PC-3 (cell line): ENCODE measurements around the gene PRSS48. TPM values are rescaled to one million over a fixed set of nuclear protein-coding genes. Genes with fewer than 3 reads are reported as not detected.
A peak's percentile ranks its signal among the peaks of the same experiment; 100 is the strongest.

Experiments
- ATAC-seq: fragments of 200-7000 bp; cut with Tn5 transposase; 2 replicates; pipeline ENCODE4 v1.9.1; 2020; ENCODE audit warnings: mild to moderate bottlenecking, moderate library complexity
- BruUV-seq: library from RNA; stranded (reverse); fragments of 400-500 nt; replicated peaks from 2 replicates; lab custom pipeline; 2021; lab: Mats Ljungman, UMichigan
- CTCF ChIA-PET: fragments of 300-600 bp; sonication (Branson Sonifier 250); formaldehyde crosslinking; loops from one replicate; lab custom pipeline; 2022; ENCODE audit warnings: antibody characterized with exemption; lab: Charles Lee
- POLR2A ChIA-PET: fragments of 300-600 bp; sonication (Branson Sonifier 250); formaldehyde crosslinking; loops from one replicate; lab custom pipeline; 2022; ENCODE audit warnings: antibody characterized with exemption; ENCODE audit not compliant: unreplicated experiment; lab: Charles Lee
- DNase-seq: peaks from one replicate; pipeline ENCODE4 v3.0.0-alpha.2; 2015
- H2AFZ ChIP-seq: fragments of 300-600 bp; sonication (generic); 2 replicates; pipeline ENCODE4 v1.6.0; 2016; ENCODE audit warnings: antibody characterized with exemption, low read length
- H3F3A ChIP-seq: fragments of 300-600 bp; sonication (generic); one replicate; pipeline ENCODE4 v1.6.0; 2017; ENCODE audit warnings: antibody characterized with exemption, low read length, control low read depth, mild to moderate bottlenecking; ENCODE audit not compliant: unreplicated experiment
- H3K27ac ChIP-seq: fragments of 300-600 bp; sonication (generic); 2 replicates; pipeline ENCODE4 v1.5.1; 2016; ENCODE audit warnings: mild to moderate bottlenecking, low read length
- H3K27me3 ChIP-seq: fragments of 300-600 bp; sonication (generic); 2 replicates; pipeline ENCODE4 v1.6.1; 2016; ENCODE audit warnings: low read length, mixed read lengths
- H3K36me3 ChIP-seq: fragments of 300-600 bp; sonication (generic); 2 replicates; pipeline ENCODE4 v1.6.1; 2016; ENCODE audit warnings: low read depth, mixed run types, low read length, mixed read lengths
- H3K4me1 ChIP-seq: fragments of 300-600 bp; sonication (generic); 2 replicates; pipeline ENCODE4 v1.5.1; 2016; ENCODE audit warnings: low read length; ENCODE audit not compliant: insufficient read depth
- H3K4me2 ChIP-seq: fragments of 300-600 bp; sonication (generic); 2 replicates; pipeline ENCODE4 v1.6.0; 2016; ENCODE audit warnings: low read length
- H3K4me3 ChIP-seq: fragments of 300-600 bp; sonication (generic); 2 replicates; pipeline ENCODE4 v1.5.1; 2016; ENCODE audit warnings: mild to moderate bottlenecking, low read length, mixed read lengths
- H3K79me2 ChIP-seq: fragments of 300-600 bp; sonication (generic); 2 replicates; pipeline ENCODE4 v1.6.1; 2017; ENCODE audit warnings: low read length, mixed read lengths
- H3K9ac ChIP-seq: fragments of 300-600 bp; sonication (generic); 2 replicates; pipeline ENCODE4 v1.6.0; 2016; ENCODE audit warnings: mild to moderate bottlenecking, low read length
- H3K9me2 ChIP-seq: fragments of 300-600 bp; sonication (generic); replicated peaks from 2 replicates; pipeline ENCODE4 v1.6.1; 2016; ENCODE audit warnings: mixed run types, low read length, mixed read lengths
- H3K9me3 ChIP-seq: fragments of 300-600 bp; sonication (generic); 2 replicates; pipeline ENCODE4 v1.6.1; 2016; ENCODE audit warnings: low read length, mixed read lengths
- H4K20me1 ChIP-seq: fragments of 300-600 bp; sonication (generic); 2 replicates; pipeline ENCODE4 v1.6.1; 2016; ENCODE audit warnings: low read length, mixed read lengths
- CTCF ChIP-seq: fragments of 300-600 bp; sonication (generic); conservative IDR thresholded peaks from 2 replicates; pipeline ENCODE4 v1.5.1; 2017; ENCODE audit warnings: antibody characterized with exemption, low read depth, mild to moderate bottlenecking, low read length
- EZH2 ChIP-seq: fragments of 300-600 bp; sonication (generic); IDR thresholded peaks from one replicate; pipeline ENCODE4 v1.6.1; 2017; ENCODE audit warnings: antibody characterized with exemption, mild to moderate bottlenecking, low read length; ENCODE audit not compliant: unreplicated experiment
- EZH2phosphoT487 ChIP-seq: fragments of 300-600 bp; sonication (generic); IDR thresholded peaks from 2 replicates; pipeline ENCODE4 v1.6.1; 2018; ENCODE audit warnings: mild to moderate bottlenecking, antibody characterized with exemption, low read length, borderline replicate concordance
- intact Hi-C: fragments of 100-400 bp; cut with micrococcal nuclease; formaldehyde crosslinking; loops from 2 replicates; pipeline ENCODE4 v1.9.0; 2023
- total RNA-seq: library from RNA; depleted of rRNA; stranded (reverse); fragments of >200 nt; gene quantifications from 2 replicates; pipeline ENCODE4 v1.2.3, GENCODE V29; 2014

Gene PRSS48
- total RNA-seq, 1 experiment from 2014 or later = not detected

- DNase-seq = no peak
- Histone ChIP-seq H3K4me2 (peak overlapping the region; percentile 92), H2AFZ (no peak overlapping the region), H3K9me3 (no peaks in the 10 kb centered on the region), H3K4me3 (peak overlapping the region; percentile 71), H3K9me2 (no peaks in the 10 kb centered on the region), H3F3A (no peaks in the 10 kb centered on the region), H3K9ac (no peak overlapping the region), H3K27ac (no peak overlapping the region), H3K27me3 (no peaks in the 10 kb centered on the region), H3K4me1 (peaks cover 37% of the 10 kb centered on the region), H4K20me1 (peaks cover 17% of the 10 kb centered on the region), H3K79me2 (peaks cover 75% of the 10 kb centered on the region), H3K36me3 (no peaks in the 10 kb centered on the region)
- no TSS peak for BruUV-seq
- intact Hi-C loops = no loop called here
- no peak for TF ChIP-seq EZH2phosphoT487
- no peak for TF ChIP-seq CTCF
- no peak for TF ChIP-seq EZH2
- POLR2A ChIA-PET = no interaction called here
- CTCF ChIA-PET = interaction anchor here (0.6 kb wide), 1 partner anchor 18 kb away, joined by 5 read pairs; no protein-coding TSS in a partner anchor
- ATAC-seq = no peak
Observed at GRCh38 chr4:151322570-151322969, 45.6 kb downstream of the PRSS48 start.

- H3K9me3 ChIP-seq = no peaks in the 10 kb centered on the region
- POLR2A ChIA-PET = no interaction called here
- H3K79me2 ChIP-seq = peaks cover 66% of the 10 kb centered on the region
- peaks cover 17% of the 10 kb centered on the region for H4K20me1 ChIP-seq
- H3K9me2 ChIP-seq = no peaks in the 10 kb centered on the region
- H3K27me3 ChIP-seq = no peaks in the 10 kb centered on the region
- no peak overlapping the region for H2AFZ ChIP-seq
- DNase-seq (no peak), ATAC-seq (no peak)
- TF ChIP-seq CTCF = no peak
- no peak for TF ChIP-seq EZH2phosphoT487
- no peak for TF ChIP-seq EZH2
- H3K4me1 ChIP-seq = peaks cover 47% of the 10 kb centered on the region
- H3K9ac ChIP-seq = peak overlapping the region; percentile 97
- peak overlapping the region; percentile 71 for H3K4me3 ChIP-seq
- peaks cover 5% of the 10 kb centered on the region for H3F3A ChIP-seq
- peak overlapping the region; percentile 92 for H3K4me2 ChIP-seq
- H3K36me3 ChIP-seq = no peaks in the 10 kb centered on the region
- intact Hi-C loops = loop anchor here (2.0 kb wide), 2 partner anchors 19 to 85 kb away; partner anchors contain the start of gene FHIP1A
- BruUV-seq = no TSS peak
- CTCF ChIA-PET = no interaction called here
- H3K27ac ChIP-seq = peak overlapping the region; percentile 91
Observed at GRCh38 chr4:151323667-151324066, 46.7 kb downstream of the PRSS48 start.

GRCh38 chr4:151324124-151324751 lies 47.3 kb downstream of the PRSS48 start:
- H3F3A ChIP-seq = peaks cover 5% of the 10 kb centered on the region
- ATAC-seq (no peak), DNase-seq (peak; percentile 36)
- TF ChIP-seq EZH2phosphoT487 (no peak), EZH2 (no peak), CTCF (no peak)
- H3K9me2 ChIP-seq = no peaks in the 10 kb centered on the region
- TSS peak; percentile 52 for BruUV-seq
- CTCF ChIA-PET = no interaction called here
- peak overlapping the region; percentile 71 for H3K4me3 ChIP-seq
- peak overlapping the region; percentile 91 for H3K27ac ChIP-seq
- H3K9me3 ChIP-seq = no peaks in the 10 kb centered on the region
- intact Hi-C loops = loop anchor here (2.0 kb wide), 2 partner anchors 19 to 85 kb away; partner anchors contain the start of gene FHIP1A
- no peaks in the 10 kb centered on the region for H3K27me3 ChIP-seq
- peak overlapping the region; percentile 92 for H3K4me2 ChIP-seq
- peaks cover 52% of the 10 kb centered on the region for H3K4me1 ChIP-seq
- H3K9ac ChIP-seq = peak overlapping the region; percentile 97
- POLR2A ChIA-PET = interaction anchor here (0.9 kb wide), 1 partner anchor 18 kb away, joined by 6 read pairs; no protein-coding TSS in a partner anchor
- H2AFZ ChIP-seq = peak overlapping the region; percentile 74; the same call in 1 of the 2 replicates
- no peaks in the 10 kb centered on the region for H3K36me3 ChIP-seq
- peaks cover 17% of the 10 kb centered on the region for H4K20me1 ChIP-seq
- peaks cover 60% of the 10 kb centered on the region for H3K79me2 ChIP-seq
